HepG2 (cell line): ENCODE data around the gene RERE. TPM values are rescaled to one million over a fixed set of nuclear protein-coding genes. Genes with fewer than 3 reads are reported as not detected.

Experiments
- ATAC-seq: fragments of 200-7000 bp; cut with Tn5 transposase; 3 replicates; pipeline ENCODE4 v1.9.1; 2020; ENCODE audit warnings: mild to moderate bottlenecking, moderate library complexity
- BruUV-seq: library from RNA; stranded (reverse); fragments of 400-500 nt; replicated peaks from 2 replicates; lab custom pipeline; 2021; lab: Mats Ljungman, UMichigan
- CTCF ChIA-PET: fragments of 300-600 bp; formaldehyde crosslinking; extraction: SDS; loops from one replicate; lab custom pipeline; 2021; ENCODE audit warnings: low total read pairs, inconsistent platforms, low intra/inter-chr PET ratio; lab: Yijun Ruan, JAX
- POLR2A ChIA-PET: fragments of 350-600 bp; sonication (Branson Sonifier 250); formaldehyde crosslinking; loops from one replicate; lab custom pipeline; 2020; ENCODE audit warnings: antibody characterized with exemption, inconsistent platforms; lab: Yijun Ruan, JAX
- DNase-seq: peaks from one replicate; pipeline ENCODE4 v3.0.0-alpha.2; 2015; ENCODE audit warnings: low spot score
- FAIRE-seq: peaks from 3 replicates; lab custom pipeline; 2011; peaks lifted over from hg19 to GRCh38; lab: Jason Lieb, UNC
- H2AFZ ChIP-seq: one replicate; pipeline ENCODE4 v1.6.1; 2011; ENCODE audit warnings: low read length, inconsistent platforms
- H3K27ac ChIP-seq: fragments of 300-600 bp; 3 replicates; pipeline ENCODE4 v1.8.0; 2011; ENCODE audit warnings: mixed run types, mild to moderate bottlenecking, mixed read lengths, low read length, inconsistent platforms; ENCODE audit not compliant: insufficient read depth; ENCODE audit errors: extremely low read length
- H3K27me3 ChIP-seq, 2 experiments: fragments of 200-600 bp in 1 of 2; 2 replicates in 1 of 2; 3 replicates in 1 of 2; pipeline versions ENCODE4 v1.6.0 to v1.8.0; 2011; ENCODE audit warnings: low read length in 2 of 2, mild to moderate bottlenecking in 2 of 2, moderate library complexity in 2 of 2, inconsistent platforms in 1 of 2; ENCODE audit not compliant: insufficient read depth in 2 of 2, control insufficient read depth in 1 of 2
- H3K36me3 ChIP-seq, 2 experiments: fragments of 200-600 bp in 1 of 2; replicated peaks in 1 of 2; 2 replicates in 1 of 2; 3 replicates in 1 of 2; pipeline versions ENCODE4 v1.5.1 to v1.8.0; 2011; ENCODE audit warnings: low read length in 2 of 2, inconsistent platforms in 1 of 2; ENCODE audit not compliant: insufficient read depth in 2 of 2, control insufficient read depth in 1 of 2
- H3K4me1 ChIP-seq: 2 replicates; pipeline ENCODE4 v1.5.1; 2012; ENCODE audit warnings: low read length, inconsistent platforms; ENCODE audit not compliant: insufficient read depth
- H3K4me2 ChIP-seq: 2 replicates; pipeline ENCODE4 v1.6.0; 2011; ENCODE audit warnings: low read depth, low read length, inconsistent platforms
- H3K4me3 ChIP-seq, 3 experiments: fragments of 200-600 bp in 1 of 3; sonication (generic), shearing (Covaris generic) in 1 of 3; replicated peaks in 1 of 3; 2 replicates each; pipeline ENCODE4 v1.5.1; 2011 to 2016; ENCODE audit warnings: low read length in 3 of 3, inconsistent platforms in 2 of 3, low read depth in 2 of 3, mild to moderate bottlenecking in 2 of 3, control low read depth in 1 of 3, mixed read lengths in 1 of 3; ENCODE audit not compliant: insufficient read depth in 1 of 3
- H3K79me2 ChIP-seq: one replicate; pipeline ENCODE4 v1.6.1; 2011; ENCODE audit warnings: low read length, inconsistent platforms; ENCODE audit not compliant: insufficient read depth
- H3K9ac ChIP-seq: 2 replicates; pipeline ENCODE4 v1.6.0; 2011; ENCODE audit warnings: mild to moderate bottlenecking, low read depth, low read length, inconsistent platforms; ENCODE audit not compliant: insufficient read depth
- H3K9me3 ChIP-seq: 2 replicates; pipeline ENCODE4 v1.5.1; 2012; ENCODE audit warnings: mild to moderate bottlenecking, low read length
- H4K20me1 ChIP-seq: 2 replicates; pipeline ENCODE4 v1.6.0; 2011; ENCODE audit warnings: inconsistent platforms, mild to moderate bottlenecking, low read length, moderate library complexity; ENCODE audit not compliant: insufficient read depth
- CEBPB ChIP-seq: IDR thresholded peaks from 2 replicates; pipeline ENCODE4 v1.6.1; 2011; ENCODE audit warnings: low read depth, low read length, improper control_type of control experiment, borderline replicate concordance
- HIVEP1 ChIP-seq: sonication (generic); formaldehyde crosslinking; IDR thresholded peaks from 2 replicates; pipeline ENCODE4 v1.4.0; 2020; ENCODE audit warnings: mild to moderate bottlenecking, missing genetic modification reagents
- PLRG1 ChIP-seq: fragments of 450-650 bp; conservative IDR thresholded peaks from 2 replicates; pipeline ENCODE4 v1.6.1; 2016
- ZNF124 ChIP-seq: sonication (generic); formaldehyde crosslinking; IDR thresholded peaks from 2 replicates; pipeline ENCODE4 v1.4.0; 2020; ENCODE audit warnings: missing genetic modification reagents
- ZNF616 ChIP-seq: sonication (generic); formaldehyde crosslinking; IDR thresholded peaks from 2 replicates; pipeline ENCODE4 v1.5.0; 2020; ENCODE audit warnings: low read depth, mild to moderate bottlenecking, missing genetic modification reagents
- WGBS: methylation state at CpG from one replicate; pipeline ENCODE4 v1.1.6; 2017; ENCODE audit warnings: low lambda C conversion rate; 5-methylcytosine and 5-hydroxymethylcytosine counted together
- in situ Hi-C: cut with HindIII; loops from 2 replicates; pipeline ENCODE4 v1.10.0; 2017; ENCODE audit warnings: low pct_unique_long_range_greater_than_20kb; ENCODE audit not compliant: extremely low pct_ligation_motif_present
- intact Hi-C: fragments of 100-400 bp; cut with micrococcal nuclease; formaldehyde crosslinking; loops from one replicate; pipeline ENCODE4 v1.10.0; 2022; ENCODE audit not compliant: unreplicated experiment
- polyA plus RNA-seq, 8 experiments: library from polyadenylated mRNA; depleted of rRNA in 3 of 8; stranded (reverse) in 7 of 8; unstranded in 1 of 8; fragments of >200 nt; fragmentation: Illumina TruSeq in 4 of 8; extraction: Trizol in 4 of 8; gene quantifications; 2 replicates each; pipeline versions ENCODE4 v1.2.1 to v1.2.3, GENCODE V29; 2011 to 2016; ENCODE audit warnings: low read depth in 4 of 8, missing spikeins in 1 of 8, mixed read lengths in 1 of 8; ENCODE audit not compliant: insufficient read depth in 1 of 8
- total RNA-seq, 5 experiments: library from RNA; depleted of rRNA; stranded (reverse); fragments of >200 nt; fragmentation: Illumina TruSeq; extraction: Trizol; gene quantifications; 2 replicates each; pipeline ENCODE4 v1.2.3, GENCODE V29; 2016; ENCODE audit warnings: low read depth in 1 of 5
- TF ChIP-seq, protein P1 (sequence below), 2 experiments: sonication (generic) in 1 of 2; formaldehyde crosslinking in 1 of 2; IDR thresholded peaks; 2 replicates each; pipeline versions ENCODE4 v1.4.0 to v1.6.1; 2018 to 2020; ENCODE audit warnings: missing genetic modification reagents in 2 of 2, borderline replicate concordance in 1 of 2, low read depth in 1 of 2, mild to moderate bottlenecking in 1 of 2, missing biosample characterization in 1 of 2
- TF ChIP-seq, protein P2 (sequence below): IDR thresholded peaks from 2 replicates; pipeline ENCODE4 v1.6.1; 2018; ENCODE audit warnings: missing genetic modification reagents
- TF ChIP-seq, protein P3 (sequence below): sonication (generic); formaldehyde crosslinking; IDR thresholded peaks from 2 replicates; pipeline ENCODE4 v1.9.0; 2022; ENCODE audit warnings: low read depth, missing genetic modification reagents

The RERE gene
- total and polyA plus RNA-seq, 2 of the 13 experiments (the other 11 are each of a cell fraction or from before 2014, with no cell fraction given): 18.3 to 21.9 TPM

DNA sequence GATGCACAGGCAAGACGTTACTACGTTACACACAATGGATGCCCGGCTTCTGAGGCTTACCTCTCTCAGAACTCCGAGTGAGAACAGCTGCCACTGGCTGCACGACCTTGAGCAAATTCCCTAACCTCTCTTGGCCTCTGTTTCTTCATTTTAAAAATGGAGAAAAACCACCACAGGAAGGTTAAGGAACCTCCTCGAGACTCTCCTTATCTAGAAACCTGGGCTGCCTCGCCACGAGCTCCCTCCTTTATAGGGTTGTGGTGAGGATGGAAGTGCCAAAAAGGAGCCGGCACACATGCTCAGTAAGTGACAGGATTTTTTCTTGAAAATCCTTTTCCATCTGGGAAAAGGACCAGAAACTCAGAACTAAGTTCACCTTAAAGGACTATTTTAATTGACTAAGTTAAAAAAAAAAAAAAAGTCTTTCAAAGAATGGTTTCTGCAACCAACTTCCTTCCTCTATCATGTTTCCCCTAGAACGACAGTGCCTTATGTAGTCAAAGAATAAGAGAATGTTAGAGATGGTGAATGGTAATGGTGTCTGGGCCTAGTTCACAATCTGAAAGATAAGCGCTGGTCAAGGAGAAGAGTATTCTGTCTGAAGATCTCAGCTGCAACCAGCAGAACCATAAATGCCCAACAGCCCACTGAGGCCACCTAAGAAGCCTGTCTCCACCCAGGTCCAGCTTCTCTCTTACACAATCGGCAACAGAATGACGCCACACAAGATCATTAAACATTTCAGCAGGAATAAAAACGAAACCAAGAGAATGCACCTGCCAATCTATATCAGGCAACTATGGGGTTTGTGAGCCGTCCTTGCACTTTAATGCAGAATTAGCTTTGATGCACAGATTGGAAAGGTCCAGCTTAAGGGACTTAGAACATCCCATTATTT lies 434.6 kb downstream of the RERE start:
- FAIRE-seq: no peak
- no peak for ATAC-seq
- TF ChIP-seq ZNF124 (CRISPR knock-in tag) (no peak), PLRG1 (no peak), CEBPB (0 out of 2 replicates have a peak, but pooled peaks have one; percentile 18), ZNF616 (CRISPR knock-in tag) (no peak)
- TF ChIP-seq, all 625 proteins: peak for 1
- H3K27ac ChIP-seq: no peak overlapping the region
- 95% methylated on average over 15 of the region's 15 CpGs for WGBS
- ChIA-PET CTCF (no interaction called here), POLR2A (no interaction called here)
- intact Hi-C loops: no loop called here
- peaks cover 64% of the 10 kb centered on the region for H4K20me1 ChIP-seq
- DNase-seq: no peak
- no TSS peak for BruUV-seq
- peaks cover 23 to 38% of the 10 kb centered on the region in 2 experiments for H3K36me3 ChIP-seq
- H3K79me2 ChIP-seq: peaks cover 70% of the 10 kb centered on the region
- H3K9ac ChIP-seq: no peak overlapping the region
- in situ Hi-C loops: no loop called here
- H3K4me2 ChIP-seq: no peak overlapping the region
- no peaks in the 10 kb centered on the region for H3K9me3 ChIP-seq
- no peak overlapping the region for H2AFZ ChIP-seq
- peaks cover 18% of the 10 kb centered on the region for H3K4me1 ChIP-seq
- no peaks in the 10 kb centered on the region for H3K27me3 ChIP-seq
- no peak overlapping the region for H3K4me3 ChIP-seq

DNA sequence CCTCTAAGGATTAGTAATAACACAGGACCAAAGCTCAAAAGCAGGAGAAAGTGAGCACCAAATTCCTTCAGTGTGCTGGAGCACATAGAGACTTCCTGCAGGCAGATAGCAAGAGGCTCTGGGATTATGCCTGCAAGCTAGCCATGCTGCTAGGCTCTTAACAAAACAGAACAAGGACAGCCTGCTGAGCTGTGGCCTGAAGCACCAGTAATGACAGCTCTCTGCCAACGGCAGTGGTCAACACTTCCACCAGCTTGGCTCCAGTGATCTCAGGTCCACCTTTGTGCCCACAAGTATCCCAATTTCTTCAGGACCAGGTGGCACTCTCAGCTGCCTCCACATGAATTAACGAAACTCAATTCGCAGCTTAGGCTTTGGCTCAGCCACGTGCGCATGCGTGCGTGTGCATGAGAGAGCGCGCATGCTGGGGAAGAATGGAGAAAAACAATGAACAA lies 435.4 kb downstream of the RERE start:
- Histone ChIP-seq H3K79me2 (peaks cover 66% of the 10 kb centered on the region), H2AFZ (no peak overlapping the region), H3K4me1 (peaks cover 18% of the 10 kb centered on the region), H3K9ac (no peak overlapping the region), H3K27me3 (no peaks in the 10 kb centered on the region), H3K27ac (no peak overlapping the region), H3K36me3 (peaks cover 21 to 34% of the 10 kb centered on the region in 2 experiments; a peak in 4 of 5 replicates), H3K4me2 (no peak overlapping the region), H4K20me1 (peaks cover 63% of the 10 kb centered on the region), H3K9me3 (no peaks in the 10 kb centered on the region), H3K4me3 (no peak overlapping the region)
- no TSS peak for BruUV-seq
- in situ Hi-C loops: no loop called here
- intact Hi-C loops: no loop called here
- POLR2A ChIA-PET: no interaction called here
- ATAC-seq: no peak
- 97% methylated on average over 8 of the region's 9 CpGs for WGBS
- CTCF ChIA-PET: no interaction called here
- no peak for DNase-seq
- no peak for FAIRE-seq
- TF ChIP-seq HIVEP1 (CRISPR knock-in tag): 0 out of 2 replicates have a peak, but pooled peaks have one; percentile 45
- TF ChIP-seq, protein P1, sequence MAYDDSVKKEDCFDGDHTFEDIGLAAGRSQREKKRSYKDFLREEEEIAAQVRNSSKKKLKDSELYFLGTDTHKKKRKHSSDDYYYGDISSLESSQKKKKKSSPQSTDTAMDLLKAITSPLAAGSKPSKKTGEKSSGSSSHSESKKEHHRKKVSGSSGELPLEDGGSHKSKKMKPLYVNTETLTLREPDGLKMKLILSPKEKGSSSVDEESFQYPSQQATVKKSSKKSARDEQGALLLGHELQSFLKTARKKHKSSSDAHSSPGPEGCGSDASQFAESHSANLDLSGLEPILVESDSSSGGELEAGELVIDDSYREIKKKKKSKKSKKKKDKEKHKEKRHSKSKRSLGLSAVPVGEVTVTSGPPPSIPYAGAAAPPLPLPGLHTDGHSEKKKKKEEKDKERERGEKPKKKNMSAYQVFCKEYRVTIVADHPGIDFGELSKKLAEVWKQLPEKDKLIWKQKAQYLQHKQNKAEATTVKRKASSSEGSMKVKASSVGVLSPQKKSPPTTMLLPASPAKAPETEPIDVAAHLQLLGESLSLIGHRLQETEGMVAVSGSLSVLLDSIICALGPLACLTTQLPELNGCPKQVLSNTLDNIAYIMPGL (CRISPR knock-in tag; IDR thresholded peaks at IDR 0.05; ENCODE audit: borderline replicate concordance in 1 of 2, low read depth in 1 of 2): no peak
- TF ChIP-seq, protein P2, sequence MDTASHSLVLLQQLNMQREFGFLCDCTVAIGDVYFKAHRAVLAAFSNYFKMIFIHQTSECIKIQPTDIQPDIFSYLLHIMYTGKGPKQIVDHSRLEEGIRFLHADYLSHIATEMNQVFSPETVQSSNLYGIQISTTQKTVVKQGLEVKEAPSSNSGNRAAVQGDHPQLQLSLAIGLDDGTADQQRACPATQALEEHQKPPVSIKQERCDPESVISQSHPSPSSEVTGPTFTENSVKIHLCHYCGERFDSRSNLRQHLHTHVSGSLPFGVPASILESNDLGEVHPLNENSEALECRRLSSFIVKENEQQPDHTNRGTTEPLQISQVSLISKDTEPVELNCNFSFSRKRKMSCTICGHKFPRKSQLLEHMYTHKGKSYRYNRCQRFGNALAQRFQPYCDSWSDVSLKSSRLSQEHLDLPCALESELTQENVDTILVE (CRISPR knock-in tag): no peak
- TF ChIP-seq, protein P3, sequence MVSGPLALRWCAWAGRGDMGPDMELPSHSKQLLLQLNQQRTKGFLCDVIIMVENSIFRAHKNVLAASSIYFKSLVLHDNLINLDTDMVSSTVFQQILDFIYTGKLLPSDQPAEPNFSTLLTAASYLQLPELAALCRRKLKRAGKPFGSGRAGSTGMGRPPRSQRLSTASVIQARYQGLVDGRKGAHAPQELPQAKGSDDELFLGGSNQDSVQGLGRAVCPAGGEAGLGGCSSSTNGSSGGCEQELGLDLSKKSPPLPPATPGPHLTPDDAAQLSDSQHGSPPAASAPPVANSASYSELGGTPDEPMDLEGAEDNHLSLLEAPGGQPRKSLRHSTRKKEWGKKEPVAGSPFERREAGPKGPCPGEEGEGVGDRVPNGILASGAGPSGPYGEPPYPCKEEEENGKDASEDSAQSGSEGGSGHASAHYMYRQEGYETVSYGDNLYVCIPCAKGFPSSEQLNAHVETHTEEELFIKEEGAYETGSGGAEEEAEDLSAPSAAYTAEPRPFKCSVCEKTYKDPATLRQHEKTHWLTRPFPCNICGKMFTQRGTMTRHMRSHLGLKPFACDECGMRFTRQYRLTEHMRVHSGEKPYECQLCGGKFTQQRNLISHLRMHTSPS: no peak
